Vagina (tissue), 2 donors: ENCODE data around the gene C1QL3.

Experiments used
- POLR2A ChIP-seq, 2 donors: fragments of 450-650 bp; IDR thresholded peaks; one replicate each; pipeline ENCODE4 v1.6.1; 2017; ENCODE audit warnings: antibody characterized with exemption in 2 of 2, mild to moderate bottlenecking in 2 of 2, moderate library complexity in 2 of 2
- TF ChIP-seq, protein P1 (sequence below), 3 experiments: fragments of 450-650 bp in 2 of 3; fragments of 200-600 bp in 1 of 3; sonication (generic) in 1 of 3; IDR thresholded peaks; one replicate each; pipeline ENCODE4 v1.5.1; 2017 to 2019; ENCODE audit warnings: antibody characterized with exemption in 3 of 3, mild to moderate bottlenecking in 2 of 3, moderate library complexity in 2 of 3

- TF ChIP-seq, protein P1, sequence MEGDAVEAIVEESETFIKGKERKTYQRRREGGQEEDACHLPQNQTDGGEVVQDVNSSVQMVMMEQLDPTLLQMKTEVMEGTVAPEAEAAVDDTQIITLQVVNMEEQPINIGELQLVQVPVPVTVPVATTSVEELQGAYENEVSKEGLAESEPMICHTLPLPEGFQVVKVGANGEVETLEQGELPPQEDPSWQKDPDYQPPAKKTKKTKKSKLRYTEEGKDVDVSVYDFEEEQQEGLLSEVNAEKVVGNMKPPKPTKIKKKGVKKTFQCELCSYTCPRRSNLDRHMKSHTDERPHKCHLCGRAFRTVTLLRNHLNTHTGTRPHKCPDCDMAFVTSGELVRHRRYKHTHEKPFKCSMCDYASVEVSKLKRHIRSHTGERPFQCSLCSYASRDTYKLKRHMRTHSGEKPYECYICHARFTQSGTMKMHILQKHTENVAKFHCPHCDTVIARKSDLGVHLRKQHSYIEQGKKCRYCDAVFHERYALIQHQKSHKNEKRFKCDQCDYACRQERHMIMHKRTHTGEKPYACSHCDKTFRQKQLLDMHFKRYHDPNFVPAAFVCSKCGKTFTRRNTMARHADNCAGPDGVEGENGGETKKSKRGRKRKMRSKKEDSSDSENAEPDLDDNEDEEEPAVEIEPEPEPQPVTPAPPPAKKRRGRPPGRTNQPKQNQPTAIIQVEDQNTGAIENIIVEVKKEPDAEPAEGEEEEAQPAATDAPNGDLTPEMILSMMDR (IDR thresholded peaks at IDR 0.05) = no peak
- TF ChIP-seq POLR2A (IDR thresholded peaks at IDR 0.05) = no peak
Observed at GRCh38 chr10:16570731-16571130, 49.1 kb upstream of the C1QL3 start.
